NT2/D1 (cell line): ENCODE measurements around the gene NCKIPSD.
A peak's percentile ranks its signal among the peaks of the same experiment; 100 is the strongest.

ENCODE experiments used
- DNase-seq: peaks from one replicate; pipeline ENCODE4 v3.0.0-alpha.2; 2011; ENCODE audit warnings: low read depth, low spot score
- H3K27me3 ChIP-seq: 2 replicates; pipeline ENCODE4 v1.6.0; 2011; ENCODE audit warnings: mild to moderate bottlenecking; ENCODE audit not compliant: insufficient read length, insufficient read depth
- H3K36me3 ChIP-seq: 2 replicates; pipeline ENCODE4 v1.6.1; 2011; ENCODE audit warnings: mild to moderate bottlenecking, low read length, mixed read lengths; ENCODE audit not compliant: insufficient read depth, insufficient read length
- H3K4me1 ChIP-seq: 2 replicates; pipeline ENCODE4 v1.5.1; 2011; ENCODE audit not compliant: insufficient read depth, insufficient read length
- H3K4me3 ChIP-seq: 2 replicates; pipeline ENCODE4 v1.5.1; 2011; ENCODE audit warnings: low read depth; ENCODE audit not compliant: insufficient read length
- H3K9ac ChIP-seq: 2 replicates; pipeline ENCODE4 v1.6.0; 2011; ENCODE audit warnings: low read depth; ENCODE audit not compliant: insufficient read length
- H3K9me3 ChIP-seq: 2 replicates; pipeline ENCODE4 v1.5.1; 2011; ENCODE audit warnings: mild to moderate bottlenecking, low read length; ENCODE audit not compliant: insufficient read depth
- SUZ12 ChIP-seq: IDR thresholded peaks from 2 replicates; pipeline ENCODE4 v1.6.1; 2011; ENCODE audit not compliant: insufficient read length, insufficient read depth; ENCODE audit errors: extremely low read depth
- YY1 ChIP-seq: IDR thresholded peaks from 2 replicates; pipeline ENCODE4 v1.6.1; 2011; ENCODE audit not compliant: insufficient read length, insufficient read depth
- ZNF274 ChIP-seq: IDR thresholded peaks from 2 replicates; pipeline ENCODE4 v1.6.1; 2011; ENCODE audit warnings: mild to moderate bottlenecking, low read depth, low read length

NCKIPSD gene

GRCh38 chr3:48694610-48695392 is 9.1 kb upstream of the NCKIPSD start:
- TF ChIP-seq ZNF274 (no peak), YY1 (no peak), SUZ12 (no peak)
- H3K9ac ChIP-seq = peak overlapping the region; percentile 79
- H3K36me3 ChIP-seq = peaks cover 84% of the 10 kb centered on the region
- peak overlapping the region; percentile 31 for H3K4me3 ChIP-seq
- no peaks in the 10 kb centered on the region for H3K9me3 ChIP-seq
- peaks cover 15% of the 10 kb centered on the region for H3K4me1 ChIP-seq
- no peak for DNase-seq
- no peaks in the 10 kb centered on the region for H3K27me3 ChIP-seq

- TF ChIP-seq SUZ12 = no peak
- no peak for TF ChIP-seq ZNF274
- TF ChIP-seq YY1 = no peak
- Histone ChIP-seq H3K9ac (no peak overlapping the region), H3K9me3 (no peaks in the 10 kb centered on the region), H3K27me3 (no peaks in the 10 kb centered on the region), H3K4me3 (no peak overlapping the region), H3K4me1 (peaks cover 15% of the 10 kb centered on the region), H3K36me3 (peaks cover 84% of the 10 kb centered on the region)
- DNase-seq = no peak
These were observed 8.1 kb upstream of the NCKIPSD start for GRCh38 chr3:48693826-48694225.

GRCh38 chr3:48692551-48692950 is 6.8 kb upstream of the NCKIPSD start:
- H3K9me3 ChIP-seq = no peaks in the 10 kb centered on the region
- H3K36me3 ChIP-seq = peaks cover 87% of the 10 kb centered on the region
- H3K4me1 ChIP-seq = peaks cover 17% of the 10 kb centered on the region
- DNase-seq = no peak
- H3K4me3 ChIP-seq = no peak overlapping the region
- TF ChIP-seq SUZ12 (no peak), YY1 (no peak), ZNF274 (no peak)
- H3K27me3 ChIP-seq = no peaks in the 10 kb centered on the region
- H3K9ac ChIP-seq = no peak overlapping the region

- Histone ChIP-seq H3K4me1 (peaks cover 17% of the 10 kb centered on the region), H3K9ac (no peak overlapping the region), H3K4me3 (no peak overlapping the region), H3K36me3 (peaks cover 86% of the 10 kb centered on the region), H3K27me3 (no peaks in the 10 kb centered on the region), H3K9me3 (no peaks in the 10 kb centered on the region)
- TF ChIP-seq ZNF274 = no peak
- TF ChIP-seq SUZ12 = no peak
- no peak for TF ChIP-seq YY1
- no peak for DNase-seq
These were observed 5.2 kb upstream of the NCKIPSD start for GRCh38 chr3:48690846-48691458.

GRCh38 chr3:48689384-48689783 is 3.7 kb upstream of the NCKIPSD start:
- Histone ChIP-seq H3K27me3 (no peaks in the 10 kb centered on the region), H3K36me3 (peaks cover 75% of the 10 kb centered on the region), H3K4me3 (no peak overlapping the region), H3K9me3 (no peaks in the 10 kb centered on the region), H3K4me1 (peaks cover 11% of the 10 kb centered on the region), H3K9ac (no peak overlapping the region)
- TF ChIP-seq SUZ12 = no peak
- no peak for TF ChIP-seq YY1
- TF ChIP-seq ZNF274 = no peak
- DNase-seq = no peak

- Histone ChIP-seq H3K4me3 (no peak overlapping the region), H3K36me3 (peaks cover 68% of the 10 kb centered on the region), H3K4me1 (peaks cover 10% of the 10 kb centered on the region), H3K9ac (no peak overlapping the region), H3K27me3 (no peaks in the 10 kb centered on the region), H3K9me3 (no peaks in the 10 kb centered on the region)
- TF ChIP-seq SUZ12 (no peak), ZNF274 (no peak), YY1 (no peak)
- DNase-seq = no peak
These were observed 3.0 kb upstream of the NCKIPSD start for GRCh38 chr3:48688737-48689075.

- Histone ChIP-seq H3K27me3 (no peaks in the 10 kb centered on the region), H3K4me3 (no peak overlapping the region), H3K9ac (no peak overlapping the region), H3K4me1 (peaks cover 12% of the 10 kb centered on the region), H3K9me3 (no peaks in the 10 kb centered on the region), H3K36me3 (peaks cover 65% of the 10 kb centered on the region)
- TF ChIP-seq SUZ12 (no peak), ZNF274 (no peak), YY1 (no peak)
- DNase-seq = no peak
These were observed 2.5 kb upstream of the NCKIPSD start for GRCh38 chr3:48688032-48688736.
